Measurements from ENCODE around the gene LFNG. TPM values are rescaled to one million over a fixed set of nuclear protein-coding genes. Genes with fewer than 3 reads are reported as not detected.

Gene LFNG
- polyA plus RNA-seq, 1 experiment = 3.1 TPM

DNA sequence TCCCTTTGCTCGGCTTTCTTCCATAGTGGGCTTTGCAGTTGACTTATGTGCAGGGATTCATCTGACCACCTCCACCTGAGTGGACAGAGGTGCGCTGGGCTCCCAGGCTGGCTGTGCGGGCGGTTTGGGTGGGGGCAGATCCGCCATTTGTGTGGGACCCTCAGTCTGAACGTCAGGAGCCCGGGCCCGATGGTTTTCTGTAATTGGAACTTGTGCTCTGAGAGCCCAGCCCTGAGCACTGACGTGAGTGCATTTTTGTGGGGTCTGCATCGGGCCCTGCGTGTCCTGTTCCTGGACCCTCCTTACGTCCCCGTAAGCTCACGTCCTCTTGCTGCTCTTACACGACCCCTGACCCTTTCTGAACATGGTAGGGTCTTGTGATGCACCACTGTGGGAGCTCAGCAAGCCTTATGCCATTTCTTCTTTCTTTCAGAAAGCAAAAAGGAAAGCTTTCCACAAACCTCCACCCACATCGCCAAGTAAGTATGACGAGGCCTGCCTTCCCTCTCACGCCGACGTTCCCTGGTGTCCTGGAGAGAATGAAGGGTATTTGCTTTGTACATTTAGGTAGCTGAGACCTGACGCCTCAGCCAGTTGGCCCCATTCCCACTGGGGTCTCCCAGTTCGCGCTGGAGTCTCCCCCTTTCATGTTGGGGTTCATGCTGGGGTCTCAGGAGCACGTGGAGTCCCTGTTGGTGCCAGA is 49.1 kb downstream of the LFNG start:
- no peak for DNase-seq (ENCODE audit: low read depth)
- Histone ChIP-seq H3K36me3 (ENCODE audit: control insufficient read depth, insufficient read depth, low read length) (peaks cover 1% of the 10 kb centered on the region), H3K4me3 (ENCODE audit: low read depth, low read length) (no peak overlapping the region), H3K27me3 (ENCODE audit: control insufficient read depth, insufficient read depth, low read length) (no peaks in the 10 kb centered on the region)
- CTCF ChIA-PET = interaction anchor here (0.7 to 3.9 kb wide), 17 partner anchors 9 to 142 kb away, joined by 3 to 47 read pairs (median 6); no protein-coding TSS in a partner anchor
- TF ChIP-seq, protein P1, sequence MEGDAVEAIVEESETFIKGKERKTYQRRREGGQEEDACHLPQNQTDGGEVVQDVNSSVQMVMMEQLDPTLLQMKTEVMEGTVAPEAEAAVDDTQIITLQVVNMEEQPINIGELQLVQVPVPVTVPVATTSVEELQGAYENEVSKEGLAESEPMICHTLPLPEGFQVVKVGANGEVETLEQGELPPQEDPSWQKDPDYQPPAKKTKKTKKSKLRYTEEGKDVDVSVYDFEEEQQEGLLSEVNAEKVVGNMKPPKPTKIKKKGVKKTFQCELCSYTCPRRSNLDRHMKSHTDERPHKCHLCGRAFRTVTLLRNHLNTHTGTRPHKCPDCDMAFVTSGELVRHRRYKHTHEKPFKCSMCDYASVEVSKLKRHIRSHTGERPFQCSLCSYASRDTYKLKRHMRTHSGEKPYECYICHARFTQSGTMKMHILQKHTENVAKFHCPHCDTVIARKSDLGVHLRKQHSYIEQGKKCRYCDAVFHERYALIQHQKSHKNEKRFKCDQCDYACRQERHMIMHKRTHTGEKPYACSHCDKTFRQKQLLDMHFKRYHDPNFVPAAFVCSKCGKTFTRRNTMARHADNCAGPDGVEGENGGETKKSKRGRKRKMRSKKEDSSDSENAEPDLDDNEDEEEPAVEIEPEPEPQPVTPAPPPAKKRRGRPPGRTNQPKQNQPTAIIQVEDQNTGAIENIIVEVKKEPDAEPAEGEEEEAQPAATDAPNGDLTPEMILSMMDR (IDR thresholded peaks at IDR 0.05; ENCODE audit: insufficient read depth, low read depth, low read length) = no peak
- POLR2A ChIA-PET = no interaction called here

DNA sequence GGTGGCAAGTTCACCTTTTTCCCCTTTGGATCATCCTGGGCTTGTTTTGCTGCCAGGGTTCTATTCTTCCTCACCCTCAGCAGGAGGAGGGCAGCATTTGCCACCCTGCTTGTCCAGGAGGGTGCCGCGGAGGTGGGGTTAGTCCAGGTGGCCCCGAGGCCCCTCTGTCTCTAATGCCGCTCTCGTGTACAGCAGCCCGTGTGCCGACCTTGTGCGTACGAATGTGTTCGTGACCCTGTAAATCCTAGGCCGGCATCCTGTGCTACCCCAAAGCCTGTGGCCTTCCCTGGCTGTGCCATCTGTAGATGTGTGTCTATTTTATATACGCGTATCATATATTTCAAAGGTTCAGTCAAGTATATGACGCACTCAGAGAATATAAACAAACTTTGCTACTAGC is 49.8 kb downstream of the LFNG start:
- no peak for DNase-seq (ENCODE audit: low read depth)
- Histone ChIP-seq H3K27me3 (ENCODE audit: control insufficient read depth, insufficient read depth, low read length) (no peaks in the 10 kb centered on the region), H3K36me3 (ENCODE audit: control insufficient read depth, insufficient read depth, low read length) (peaks cover 3% of the 10 kb centered on the region), H3K4me3 (ENCODE audit: low read depth, low read length) (no peak overlapping the region)
- ChIA-PET POLR2A (no interaction called here), CTCF (interaction anchor here (3.3 to 3.9 kb wide), 2 partner anchors 100 to 112 kb away, joined by 16 to 47 read pairs; no protein-coding TSS in a partner anchor)
- TF ChIP-seq, protein P1 (IDR thresholded peaks at IDR 0.05; ENCODE audit: insufficient read depth, low read depth, low read length) = no peak

DNA sequence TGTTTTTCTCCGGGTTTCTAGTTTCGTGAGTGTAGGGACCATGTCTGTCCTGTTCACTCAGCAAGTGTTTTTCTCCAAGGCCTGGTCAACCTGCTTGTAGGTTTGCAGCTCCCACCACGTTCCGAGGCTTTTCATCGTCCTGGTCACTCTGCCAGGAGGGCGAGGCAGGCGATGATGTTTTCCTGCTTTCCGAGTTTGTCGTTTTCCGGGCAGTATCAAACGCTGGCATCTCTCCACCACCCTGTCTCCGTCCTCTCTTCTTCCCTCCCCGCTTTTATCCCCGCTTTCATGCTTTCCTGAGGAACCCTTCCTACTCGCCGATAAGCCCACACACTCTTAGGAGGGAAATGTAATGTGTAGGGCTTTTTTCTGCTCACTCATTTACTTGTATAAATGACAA is 50.4 kb downstream of the LFNG start:
- CTCF ChIA-PET = no interaction called here
- no peak overlapping the region for H3K4me3 ChIP-seq (ENCODE audit: low read depth, low read length)
- TF ChIP-seq, protein P1 (IDR thresholded peaks at IDR 0.05; ENCODE audit: insufficient read depth, low read depth, low read length) = no peak
- POLR2A ChIA-PET = no interaction called here
- DNase-seq (ENCODE audit: low read depth) = no peak
- H3K27me3 ChIP-seq (ENCODE audit: control insufficient read depth, insufficient read depth, low read length) = no peaks in the 10 kb centered on the region
- H3K36me3 ChIP-seq (ENCODE audit: control insufficient read depth, insufficient read depth, low read length) = peaks cover 3% of the 10 kb centered on the region

DNA sequence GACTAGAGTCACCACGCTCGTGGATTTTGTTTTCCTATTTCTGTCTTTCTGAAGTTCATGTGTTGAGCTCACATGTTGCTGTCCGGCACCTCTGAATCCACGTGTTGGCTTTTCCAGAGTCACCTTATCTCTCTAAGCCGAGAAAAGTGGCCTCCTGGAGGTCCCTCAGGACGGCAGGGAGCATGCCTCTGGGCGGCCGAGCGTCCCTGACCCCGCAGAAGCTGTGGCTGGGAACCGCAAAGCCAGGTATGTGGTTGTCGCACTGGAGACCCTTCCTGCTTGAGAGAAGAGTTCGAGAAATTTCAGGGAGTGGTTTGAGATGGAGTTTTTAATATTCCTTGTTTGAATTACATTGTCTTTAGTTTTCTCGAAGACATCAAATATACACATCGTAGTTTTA is 51.8 kb downstream of the LFNG start:
- ChIA-PET POLR2A (no interaction called here), CTCF (interaction anchor here (1.5 to 1.8 kb wide), 2 partner anchors 99 to 109 kb away, joined by 6 read pairs; no protein-coding TSS in a partner anchor)
- TF ChIP-seq, protein P1 (IDR thresholded peaks at IDR 0.05; ENCODE audit: insufficient read depth, low read depth, low read length) = no peak
- DNase-seq (ENCODE audit: low read depth) = no peak
- Histone ChIP-seq H3K36me3 (ENCODE audit: control insufficient read depth, insufficient read depth, low read length) (peaks cover 3% of the 10 kb centered on the region), H3K4me3 (ENCODE audit: low read depth, low read length) (no peak overlapping the region), H3K27me3 (ENCODE audit: control insufficient read depth, insufficient read depth, low read length) (no peaks in the 10 kb centered on the region)

DNA sequence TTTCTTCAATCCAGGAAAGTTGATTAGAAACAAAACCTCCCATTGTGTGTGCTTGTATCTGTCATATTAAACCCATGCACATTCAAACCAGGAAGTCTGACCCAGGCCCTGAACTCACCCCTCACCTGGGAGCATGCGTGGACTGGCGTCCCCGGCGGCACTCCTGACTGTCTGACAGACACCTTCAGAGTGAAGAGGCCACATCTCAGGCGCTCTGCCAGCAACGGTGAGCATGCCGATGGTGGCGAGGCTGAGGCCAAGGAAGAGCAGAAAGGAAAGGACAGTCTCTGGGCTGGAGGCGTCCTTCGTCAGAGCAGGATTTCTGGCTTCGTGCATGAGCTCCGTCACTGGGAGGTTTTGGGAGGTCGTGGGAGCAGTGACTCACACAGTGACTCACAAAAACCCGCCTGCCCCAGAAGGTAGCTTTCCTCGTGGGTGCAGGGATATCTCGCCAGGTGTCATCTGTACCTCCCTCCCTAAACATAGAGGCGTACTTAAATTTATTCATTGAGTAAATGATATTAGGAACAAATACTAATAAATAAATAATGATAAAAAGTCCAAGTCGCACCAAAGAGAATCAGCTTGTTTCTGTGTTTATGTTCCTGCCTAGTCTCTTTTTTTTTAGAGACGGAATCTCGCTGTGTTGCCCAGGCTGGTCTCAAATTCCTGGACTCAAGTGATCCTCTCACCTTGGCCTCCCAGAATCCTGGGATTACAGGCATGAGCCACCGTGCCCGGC is 52.7 kb downstream of the LFNG start:
- CTCF ChIA-PET = interaction anchor here (1.5 to 1.8 kb wide), 2 partner anchors 98 to 108 kb away, joined by 6 read pairs; no protein-coding TSS in a partner anchor
- Histone ChIP-seq H3K27me3 (ENCODE audit: control insufficient read depth, insufficient read depth, low read length) (no peaks in the 10 kb centered on the region), H3K36me3 (ENCODE audit: control insufficient read depth, insufficient read depth, low read length) (peaks cover 5% of the 10 kb centered on the region), H3K4me3 (ENCODE audit: low read depth, low read length) (no peak overlapping the region)
- no peak for DNase-seq (ENCODE audit: low read depth)
- POLR2A ChIA-PET = no interaction called here
- TF ChIP-seq, protein P1 (IDR thresholded peaks at IDR 0.05; ENCODE audit: insufficient read depth, low read depth, low read length) = no peak

Measured in BJ (cell line).